ENCODE data around the gene TNFRSF12A.
A peak's percentile ranks its signal among the peaks of the same experiment; 100 is the strongest.
"Not testable (repeated sequence)": the region's sequence is repeated elsewhere in the genome, so short reads cannot be mapped to it uniquely, and the experiment has no call there.

TNFRSF12A gene

GRCh38 chr16:3051494-3051893, 31.3 kb downstream of the TNFRSF12A start:
- no peak for DNase-seq

- not testable (repeated sequence) for DNase-seq
These were observed 32.6 kb downstream of the TNFRSF12A start for GRCh38 chr16:3052571-3053329.

GRCh38 chr16:3053330-3053710, 33.2 kb downstream of the TNFRSF12A start:
- DNase-seq: not testable (repeated sequence)

- DNase-seq: no peak
These were observed 35.0 kb downstream of the TNFRSF12A start for GRCh38 chr16:3054965-3055733.

- DNase-seq: not testable (repeated sequence)
These were observed 35.6 kb downstream of the TNFRSF12A start for GRCh38 chr16:3055734-3056115.

GRCh38 chr16:3056336-3057180, 36.4 kb downstream of the TNFRSF12A start:
- no peak for DNase-seq

- no peak for DNase-seq
These were observed 37.3 kb downstream of the TNFRSF12A start for GRCh38 chr16:3057181-3058138.

GRCh38 chr16:3058139-3059030, 38.2 kb downstream of the TNFRSF12A start:
- peak; percentile 8 for DNase-seq

GRCh38 chr16:3059041-3059722, 39.0 kb downstream of the TNFRSF12A start:
- peak; percentile 33 for DNase-seq

- no peak for DNase-seq
These were observed 39.6 kb downstream of the TNFRSF12A start for GRCh38 chr16:3059723-3060242.

- DNase-seq: no peak
These were observed 40.4 kb downstream of the TNFRSF12A start for GRCh38 chr16:3060339-3061127.

GRCh38 chr16:3062553-3062952, 42.4 kb downstream of the TNFRSF12A start:
- no peak for DNase-seq

- no peak for DNase-seq
These were observed 43.6 kb downstream of the TNFRSF12A start for GRCh38 chr16:3063625-3064386.

- DNase-seq: no peak
These were observed 45.0 kb downstream of the TNFRSF12A start, which contains the start of gene IL32 for GRCh38 chr16:3065069-3065741. IL32 (plus strand) TSS chr16:3065640; CDS start chr16:3065812, 172 bp downstream.

- DNase-seq: no peak
These were observed 45.7 kb downstream of the TNFRSF12A start for GRCh38 chr16:3065742-3066439.

- no peak for DNase-seq
These were observed 46.2 kb downstream of the TNFRSF12A start for GRCh38 chr16:3066440-3066748.

GRCh38 chr16:3068487-3068886, 48.3 kb downstream of the TNFRSF12A start:
- DNase-seq: no peak

Measured in DMS153 (cell line).